RWPE1 (cell line): ENCODE results near the gene PLD5.

Experiments used
- CTCF ChIA-PET: fragments of 350-600 bp; sonication (Branson Sonifier 250); formaldehyde crosslinking; extraction: SDS; loops from one replicate; lab custom pipeline; 2021; lab: Yijun Ruan, JAX
- POLR2A ChIA-PET: fragments of 400-600 bp; formaldehyde crosslinking; extraction: SDS; loops from one replicate; lab custom pipeline; 2020; ENCODE audit warnings: antibody characterized with exemption; ENCODE audit not compliant: low non-redundant PET; lab: Yijun Ruan, JAX
- DNase-seq: peaks from one replicate; pipeline ENCODE4 v3.0.0; 2012; ENCODE audit warnings: low spot score
- H3K27ac ChIP-seq: fragments of 450-650 bp; 2 replicates; pipeline ENCODE4 v1.5.1; 2017
- CTCF ChIP-seq: fragments of 450-650 bp; conservative IDR thresholded peaks from 2 replicates; pipeline ENCODE4 v1.5.1; 2017; ENCODE audit warnings: low read depth, mild to moderate bottlenecking

PLD5 gene

GRCh38 chr1:242043165-242043564 lies 481.3 kb downstream of the PLD5 start:
- ChIA-PET POLR2A (no interaction called here), CTCF (no interaction called here)
- H3K27ac ChIP-seq, result no peak overlapping the region
- TF ChIP-seq CTCF, result no peak
- DNase-seq, result no peak

GRCh38 chr1:242034392-242034791 lies 490.1 kb downstream of the PLD5 start:
- ChIA-PET POLR2A (no interaction called here), CTCF (no interaction called here)
- no peak overlapping the region for H3K27ac ChIP-seq
- no peak for TF ChIP-seq CTCF
- DNase-seq, result no peak

- DNase-seq, result no peak
- CTCF ChIA-PET, result no interaction called here
- no peak overlapping the region for H3K27ac ChIP-seq
- POLR2A ChIA-PET, result no interaction called here
- no peak for TF ChIP-seq CTCF
These were observed 491.1 kb downstream of the PLD5 start for GRCh38 chr1:242033447-242033846.
